Mesenchymal stem cell (in vitro differentiated cells and primary cell): ENCODE measurements around the gene NEDD4L.
A peak's percentile ranks its signal among the peaks of the same experiment; 100 is the strongest.

Experiments
- DNase-seq: peaks from one replicate; pipeline ENCODE4 v3.0.0-alpha.2; 2013
- H2AFZ ChIP-seq: one replicate; pipeline ENCODE4 v1.6.1; 2013; ENCODE audit warnings: low read depth, mild to moderate bottlenecking, control low read depth, inconsistent platforms, low read length, moderate library complexity
- H2AK5ac ChIP-seq: 2 replicates; pipeline ENCODE4 v1.6.1; 2013; ENCODE audit warnings: low read length, moderate library complexity, mild to moderate bottlenecking, inconsistent platforms; ENCODE audit not compliant: severe bottlenecking
- H2BK120ac ChIP-seq: one replicate; pipeline ENCODE4 v1.6.1; 2013; ENCODE audit warnings: low read depth, mild to moderate bottlenecking, inconsistent platforms, low read length, moderate library complexity
- H2BK12ac ChIP-seq, 2 experiments: one replicate each; pipeline ENCODE4 v1.6.1; 2013; ENCODE audit warnings: inconsistent platforms in 2 of 2, low read length in 2 of 2, mild to moderate bottlenecking in 2 of 2, moderate library complexity in 2 of 2, control low read depth in 1 of 2
- H2BK15ac ChIP-seq: one replicate; pipeline ENCODE4 v1.6.1; 2013; ENCODE audit warnings: mild to moderate bottlenecking, low read depth, inconsistent platforms; ENCODE audit not compliant: poor library complexity, severe bottlenecking
- H2BK5ac ChIP-seq: 2 replicates; pipeline ENCODE4 v1.6.1; 2013; ENCODE audit warnings: low read depth, mild to moderate bottlenecking, low read length, control low read depth, inconsistent platforms; ENCODE audit not compliant: poor library complexity, severe bottlenecking
- H3K14ac ChIP-seq, 2 experiments: one replicate each; pipeline ENCODE4 v1.6.1; 2013; ENCODE audit warnings: inconsistent platforms in 2 of 2, low read length in 2 of 2, control low read depth in 1 of 2, mild to moderate bottlenecking in 1 of 2, moderate library complexity in 1 of 2
- H3K18ac ChIP-seq, 2 experiments: one replicate each; pipeline ENCODE4 v1.6.1; 2013; ENCODE audit warnings: inconsistent platforms in 2 of 2, low read length in 2 of 2, control low read depth in 1 of 2, low read depth in 1 of 2, mild to moderate bottlenecking in 1 of 2
- H3K23ac ChIP-seq, 2 experiments: one replicate each; pipeline ENCODE4 v1.6.1; 2013; ENCODE audit warnings: inconsistent platforms in 2 of 2, low read length in 2 of 2, mild to moderate bottlenecking in 2 of 2, moderate library complexity in 2 of 2, control low read depth in 1 of 2
- H3K27ac ChIP-seq: 2 replicates; pipeline ENCODE4 v1.5.1; 2013; ENCODE audit warnings: mild to moderate bottlenecking, moderate library complexity, low read length, control low read depth, inconsistent platforms; ENCODE audit not compliant: poor library complexity, severe bottlenecking
- H3K27me3 ChIP-seq, 2 experiments: 2 replicates each; pipeline versions ENCODE4 v1.6.1 to v1.7.0; 2013; ENCODE audit warnings: low read length in 2 of 2, mild to moderate bottlenecking in 2 of 2, moderate library complexity in 2 of 2, control low read depth in 1 of 2, inconsistent platforms in 1 of 2; ENCODE audit not compliant: control insufficient read depth in 1 of 2, insufficient read depth in 1 of 2
- H3K36me3 ChIP-seq, 2 experiments: 2 replicates each; pipeline versions ENCODE4 v1.6.1 to v1.7.0; 2013; ENCODE audit warnings: low read length in 2 of 2, control low read depth in 1 of 2, inconsistent platforms in 1 of 2, low read depth in 1 of 2, mild to moderate bottlenecking in 1 of 2; ENCODE audit not compliant: insufficient read depth in 2 of 2, control insufficient read depth in 1 of 2
- H3K4ac ChIP-seq, 2 experiments: one replicate each; pipeline ENCODE4 v1.6.1; 2013; ENCODE audit warnings: inconsistent platforms in 2 of 2, low read length in 2 of 2, mild to moderate bottlenecking in 2 of 2, moderate library complexity in 2 of 2, control low read depth in 1 of 2, low read depth in 1 of 2
- H3K4me1 ChIP-seq: 2 replicates; pipeline ENCODE4 v1.6.1; 2013; ENCODE audit warnings: low read depth, low read length, control low read depth; ENCODE audit not compliant: control insufficient read depth, insufficient read depth
- H3K4me2 ChIP-seq: 2 replicates; pipeline ENCODE4 v1.6.1; 2013; ENCODE audit warnings: low read length, mild to moderate bottlenecking, inconsistent platforms; ENCODE audit not compliant: poor library complexity, severe bottlenecking
- H3K4me3 ChIP-seq, 2 experiments: 2 replicates each; pipeline versions ENCODE4 v1.5.1 to v1.7.0; 2013; ENCODE audit warnings: low read length in 2 of 2, mild to moderate bottlenecking in 2 of 2, control low read depth in 1 of 2, low read depth in 1 of 2; ENCODE audit not compliant: insufficient read depth in 1 of 2
- H3K79me1 ChIP-seq: replicated peaks from 2 replicates; pipeline ENCODE4 v1.6.1; 2013; ENCODE audit warnings: mild to moderate bottlenecking, control low read depth, low read length, inconsistent platforms; ENCODE audit not compliant: poor library complexity, severe bottlenecking
- H3K9ac ChIP-seq: 2 replicates; pipeline ENCODE4 v1.7.0; 2013; ENCODE audit warnings: mild to moderate bottlenecking, low read length, moderate library complexity
- H3K9me3 ChIP-seq: 2 replicates; pipeline ENCODE4 v1.7.0; 2013; ENCODE audit warnings: mild to moderate bottlenecking, low read length; ENCODE audit not compliant: control insufficient read depth
- H4K8ac ChIP-seq: one replicate; pipeline ENCODE4 v1.6.1; 2013; ENCODE audit warnings: inconsistent platforms, mild to moderate bottlenecking, low read length, moderate library complexity
- H4K91ac ChIP-seq: one replicate; pipeline ENCODE4 v1.6.1; 2013; ENCODE audit warnings: mild to moderate bottlenecking, low read length, inconsistent platforms
- WGBS: methylation state at CpG from one replicate; pipeline ENCODE4 v1.1.7; 2013; ENCODE audit warnings: mixed read lengths; 5-methylcytosine and 5-hydroxymethylcytosine counted together

Gene NEDD4L

GRCh38 chr18:58140387-58141325 lies 96.6 kb downstream of the NEDD4L start:
- Histone ChIP-seq H2BK15ac (no peak overlapping the region), H3K4me3 (no peak overlapping the region), H3K4me1 (peaks cover 16% of the 10 kb centered on the region), H2BK5ac (no peak overlapping the region), H3K79me1 (peaks cover 19% of the 10 kb centered on the region), H3K9ac (no peak overlapping the region), H3K36me3 (no peaks in the 10 kb centered on the region), H2BK12ac (peak overlapping the region; percentile 94 to 99), H3K4ac (peak overlapping the region in 1 of 2 experiments; percentile 72), H3K27ac (no peak overlapping the region), H2AFZ (no peak overlapping the region), H2BK120ac (no peak overlapping the region), H3K14ac (peak overlapping the region in 1 of 2 experiments; percentile 39), H3K9me3 (no peaks in the 10 kb centered on the region), H4K8ac (peak overlapping the region; percentile 46), H2AK5ac (no peak overlapping the region), H3K27me3 (no peaks in the 10 kb centered on the region), H4K91ac (peak overlapping the region; percentile 87), H3K4me2 (no peak overlapping the region), H3K23ac (no peak overlapping the region), H3K18ac (peak overlapping the region; percentile 66 to 74)
- 82% methylated on average over 11 of the region's 12 CpGs for WGBS
- no peak for DNase-seq

GRCh38 chr18:58143386-58143785 lies 99.4 kb downstream of the NEDD4L start:
- H3K4me2 ChIP-seq, result peak overlapping the region; percentile 1
- no peak overlapping the region for H2AK5ac ChIP-seq
- peak overlapping the region; percentile 4 to 48 for H3K18ac ChIP-seq
- no peak overlapping the region for H3K23ac ChIP-seq
- no peak overlapping the region for H3K9ac ChIP-seq
- H3K4me1 ChIP-seq, result peaks cover 12% of the 10 kb centered on the region
- 6% methylated on average over 11 of the region's 11 CpGs for WGBS
- H2BK5ac ChIP-seq, result no peak overlapping the region
- no peak overlapping the region for H4K8ac ChIP-seq
- no peaks in the 10 kb centered on the region for H3K27me3 ChIP-seq
- no peak overlapping the region for H4K91ac ChIP-seq
- no peak overlapping the region for H3K4ac ChIP-seq
- H2AFZ ChIP-seq, result no peak overlapping the region
- H3K4me3 ChIP-seq, result no peak overlapping the region
- peaks cover 0 to 3% of the 10 kb centered on the region in 2 experiments for H3K36me3 ChIP-seq
- H3K79me1 ChIP-seq, result peaks cover 24% of the 10 kb centered on the region
- H3K27ac ChIP-seq, result no peak overlapping the region
- H3K9me3 ChIP-seq, result no peaks in the 10 kb centered on the region
- no peak overlapping the region for H2BK120ac ChIP-seq
- H3K14ac ChIP-seq, result no peak overlapping the region
- H2BK15ac ChIP-seq, result no peak overlapping the region
- no peak overlapping the region for H2BK12ac ChIP-seq
- DNase-seq, result peak; percentile 98

DNA sequence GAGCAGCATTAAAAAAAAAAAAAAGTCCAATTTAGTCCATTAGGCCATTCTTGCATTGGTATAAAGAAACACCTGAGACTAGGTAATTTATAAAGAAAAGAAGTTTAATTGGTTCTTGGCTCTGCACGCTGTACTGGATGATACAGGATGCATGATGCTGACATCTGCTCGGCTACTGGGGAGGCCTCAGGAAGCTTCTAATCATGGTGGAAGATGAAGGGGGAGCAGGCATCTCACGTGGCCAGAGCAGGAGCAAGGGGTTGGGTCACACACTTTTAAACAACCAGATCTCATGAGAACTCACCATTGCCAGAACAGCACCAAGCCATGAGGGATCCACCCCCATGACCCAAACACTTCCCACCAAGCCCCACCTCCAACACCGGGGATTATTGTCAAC lies 100.1 kb downstream of the NEDD4L start:
- WGBS, result 100% methylated on average over 4 of the region's 4 CpGs
- no peaks in the 10 kb centered on the region for H3K9me3 ChIP-seq
- no peak overlapping the region for H2BK5ac ChIP-seq
- peaks cover 0 to 3% of the 10 kb centered on the region in 2 experiments for H3K36me3 ChIP-seq
- no peak for DNase-seq
- peak overlapping the region; percentile 84 to 88 for H3K18ac ChIP-seq
- peaks cover 19% of the 10 kb centered on the region for H3K79me1 ChIP-seq
- no peak overlapping the region for H2AK5ac ChIP-seq
- no peak overlapping the region for H4K8ac ChIP-seq
- no peak overlapping the region for H3K9ac ChIP-seq
- no peaks in the 10 kb centered on the region for H3K27me3 ChIP-seq
- H3K4ac ChIP-seq, result peak overlapping the region in 1 of 2 experiments; percentile 86
- H3K14ac ChIP-seq, result no peak overlapping the region
- H2AFZ ChIP-seq, result no peak overlapping the region
- no peak overlapping the region for H3K4me3 ChIP-seq
- H3K4me2 ChIP-seq, result no peak overlapping the region
- H3K27ac ChIP-seq, result no peak overlapping the region
- no peak overlapping the region for H3K23ac ChIP-seq
- peak overlapping the region; percentile 44 for H2BK15ac ChIP-seq
- peak overlapping the region; percentile 27 for H2BK120ac ChIP-seq
- H4K91ac ChIP-seq, result peak overlapping the region; percentile 64
- peak overlapping the region; percentile 96 for H2BK12ac ChIP-seq
- H3K4me1 ChIP-seq, result peaks cover 9% of the 10 kb centered on the region

DNA sequence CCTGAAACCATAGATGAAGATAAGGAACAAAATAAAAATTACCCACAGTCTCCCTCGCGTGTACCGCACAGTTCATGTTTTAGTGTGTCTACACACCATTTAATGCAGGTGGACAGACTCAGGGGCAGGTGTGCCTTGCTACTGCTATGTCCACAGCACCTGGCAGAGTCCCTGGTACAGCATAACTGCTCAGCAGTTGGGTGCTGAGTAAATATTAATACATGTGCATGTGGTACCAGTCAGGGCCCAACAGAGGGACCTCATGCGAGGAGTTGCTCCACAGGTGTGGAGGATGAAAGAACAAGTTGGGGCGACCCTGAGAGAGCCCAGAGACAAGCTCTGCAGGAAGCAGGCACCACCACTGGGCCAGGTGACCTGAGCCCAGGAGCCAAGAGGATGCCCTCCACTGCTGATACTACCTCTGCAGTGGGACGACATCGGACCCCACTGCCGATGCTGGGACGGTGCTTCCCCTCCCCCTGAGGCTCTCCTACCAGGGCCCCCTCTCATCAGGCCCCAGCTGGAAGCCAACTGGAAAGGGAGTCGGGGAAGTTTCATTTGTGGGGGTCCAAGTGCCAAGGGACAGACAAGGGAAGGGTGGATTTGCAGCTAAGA lies 100.8 kb downstream of the NEDD4L start:
- Histone ChIP-seq H4K8ac (peak overlapping the region; percentile 81), H3K18ac (peak overlapping the region; percentile 46 to 99), H3K9me3 (no peaks in the 10 kb centered on the region), H2BK12ac (peak overlapping the region; percentile 54 to 93), H3K36me3 (peaks cover 0 to 3% of the 10 kb centered on the region in 2 experiments), H3K14ac (peak overlapping the region in 1 of 2 experiments; percentile 93), H3K79me1 (peaks cover 19% of the 10 kb centered on the region), H3K4me3 (no peak overlapping the region), H3K9ac (no peak overlapping the region), H3K4me1 (peaks cover 9% of the 10 kb centered on the region), H2AK5ac (no peak overlapping the region), H3K27ac (no peak overlapping the region), H3K4ac (peak overlapping the region; percentile 18 to 95), H4K91ac (peak overlapping the region; percentile 71), H3K4me2 (no peak overlapping the region), H2BK5ac (no peak overlapping the region), H2AFZ (no peak overlapping the region), H3K27me3 (no peaks in the 10 kb centered on the region), H2BK120ac (peak overlapping the region; percentile 74), H2BK15ac (peak overlapping the region; percentile 84), H3K23ac (peak overlapping the region in 1 of 2 experiments; percentile 67)
- WGBS, result over 99% methylated on average over 8 of the region's 10 CpGs
- no peak for DNase-seq
